Suprapubic skin (tissue), 4 donors: Measurements from ENCODE around the gene PPP1R3G. TPM values are rescaled to one million over a fixed set of nuclear protein-coding genes. Genes with fewer than 3 reads are reported as not detected.

Experiments used
- DNase-seq, 2 donors: peaks; one replicate each; pipeline ENCODE4 v3.0.0-alpha.2; 2019; ENCODE audit warnings: low spot score in 2 of 2
- H3K27ac ChIP-seq: fragments of 200-600 bp; sonication (generic); one replicate; pipeline ENCODE4 v1.5.1; 2019
- H3K27me3 ChIP-seq: fragments of 200-600 bp; sonication (generic); one replicate; pipeline ENCODE4 v1.5.1; 2019
- H3K36me3 ChIP-seq: fragments of 200-600 bp; sonication (generic); one replicate; pipeline ENCODE4 v1.5.1; 2019
- H3K4me1 ChIP-seq: fragments of 200-600 bp; sonication (generic); one replicate; pipeline ENCODE4 v1.5.1; 2019
- H3K4me3 ChIP-seq: fragments of 200-600 bp; sonication (generic); one replicate; pipeline ENCODE4 v1.5.1; 2019; ENCODE audit warnings: mild to moderate bottlenecking
- H3K9me3 ChIP-seq: fragments of 200-600 bp; sonication (generic); one replicate; pipeline ENCODE4 v1.5.1; 2019
- CTCF ChIP-seq, 2 donors: fragments of 200-600 bp in 1 of 2; fragments of 450-650 bp in 1 of 2; sonication (generic) in 1 of 2; IDR thresholded peaks; one replicate each; pipeline ENCODE4 v1.5.1; 2016 to 2019; ENCODE audit warnings: antibody characterized with exemption in 2 of 2, mild to moderate bottlenecking in 1 of 2, moderate library complexity in 1 of 2
- EP300 ChIP-seq: sonication (generic); formaldehyde crosslinking; IDR thresholded peaks from one replicate; pipeline ENCODE4 v1.6.1; 2017; ENCODE audit warnings: antibody characterized with exemption
- POLR2A ChIP-seq, 2 donors: fragments of 450-650 bp; IDR thresholded peaks; one replicate each; pipeline ENCODE4 v1.6.1; 2017; ENCODE audit warnings: antibody characterized with exemption in 2 of 2, mild to moderate bottlenecking in 2 of 2, moderate library complexity in 2 of 2
- POLR2AphosphoS5 ChIP-seq, 3 donors: sonication (generic); formaldehyde crosslinking; IDR thresholded peaks; one replicate each; pipeline ENCODE4 v1.6.1; 2017; ENCODE audit warnings: antibody characterized with exemption in 3 of 3
- WGBS: methylation state at CpG from one replicate; pipeline ENCODE4 v1.1.5; 2018; 5-methylcytosine and 5-hydroxymethylcytosine counted together
- total RNA-seq, 4 donors: library from RNA; depleted of rRNA; stranded (reverse); fragments of >200 nt; gene quantifications; one replicate each; pipeline ENCODE4 v1.1.0, GENCODE V29; 2016

PPP1R3G gene
- total RNA-seq, 4 donors from 2014 or later = 0.38 to 0.80 (median 0.67) TPM

GRCh38 chr6:5099537-5099936, 14.4 kb downstream of the PPP1R3G start:
- TF ChIP-seq POLR2AphosphoS5 (IDR thresholded peaks at IDR 0.05) (no peak), EP300 (no peak), CTCF (IDR thresholded peaks at IDR 0.05) (no peak), POLR2A (IDR thresholded peaks at IDR 0.05) (no peak)
- 96% methylated on average over 3 of the region's 3 CpGs for WGBS
- no peak overlapping the region for H3K27ac ChIP-seq

GRCh38 chr6:5100806-5101205, 15.7 kb downstream of the PPP1R3G start:
- TF ChIP-seq POLR2A (IDR thresholded peaks at IDR 0.05) = no peak
- no peak for TF ChIP-seq POLR2AphosphoS5 (IDR thresholded peaks at IDR 0.05)
- no peak for TF ChIP-seq CTCF (IDR thresholded peaks at IDR 0.05)
- TF ChIP-seq EP300 = no peak
- no peaks in the 10 kb centered on the region for H3K9me3 ChIP-seq
- H3K4me3 ChIP-seq = no peak overlapping the region
- 96% methylated on average over 7 of the region's 7 CpGs for WGBS
- no peak overlapping the region for H3K27ac ChIP-seq
- H3K27me3 ChIP-seq = no peaks in the 10 kb centered on the region
- no peaks in the 10 kb centered on the region for H3K4me1 ChIP-seq
- H3K36me3 ChIP-seq = no peaks in the 10 kb centered on the region
- DNase-seq = peak; percentile 18 to 35

More at GRCh38 chr6:5099537-5099936, 14.4 kb downstream of the PPP1R3G start:
- no peak overlapping the region for H3K4me3 ChIP-seq
- no peaks in the 10 kb centered on the region for H3K4me1 ChIP-seq
- no peaks in the 10 kb centered on the region for H3K36me3 ChIP-seq
- no peaks in the 10 kb centered on the region for H3K27me3 ChIP-seq
- H3K9me3 ChIP-seq = no peaks in the 10 kb centered on the region
- DNase-seq = peak; percentile 4 to 11

GRCh38 chr6:5102267-5102970, 17.3 kb downstream of the PPP1R3G start:
- WGBS = 89% methylated on average over 8 of the region's 8 CpGs

GRCh38 chr6:5103250-5103649, 18.1 kb downstream of the PPP1R3G start:
- no peak for TF ChIP-seq POLR2AphosphoS5 (IDR thresholded peaks at IDR 0.05)
- no peak for TF ChIP-seq POLR2A (IDR thresholded peaks at IDR 0.05)
- no peak for TF ChIP-seq CTCF (IDR thresholded peaks at IDR 0.05)
- TF ChIP-seq EP300 = no peak
- Histone ChIP-seq H3K4me3 (no peak overlapping the region), H3K36me3 (no peaks in the 10 kb centered on the region), H3K27ac (no peak overlapping the region), H3K4me1 (no peaks in the 10 kb centered on the region), H3K27me3 (no peaks in the 10 kb centered on the region), H3K9me3 (no peaks in the 10 kb centered on the region)
- 83% methylated on average over 8 of the region's 8 CpGs for WGBS
- DNase-seq = peak in 1 of 2 donors; percentile 35

More at GRCh38 chr6:5102267-5102970, 17.3 kb downstream of the PPP1R3G start:
- DNase-seq = peak; percentile 12 to 15
- Histone ChIP-seq H3K36me3 (no peaks in the 10 kb centered on the region), H3K9me3 (no peaks in the 10 kb centered on the region), H3K27me3 (no peaks in the 10 kb centered on the region), H3K4me1 (no peaks in the 10 kb centered on the region), H3K27ac (no peak overlapping the region), H3K4me3 (no peak overlapping the region)
- no peak for TF ChIP-seq POLR2AphosphoS5 (IDR thresholded peaks at IDR 0.05)
- no peak for TF ChIP-seq POLR2A (IDR thresholded peaks at IDR 0.05)
- no peak for TF ChIP-seq EP300
- TF ChIP-seq CTCF (IDR thresholded peaks at IDR 0.05) = no peak

GRCh38 chr6:5104667-5105066, 19.5 kb downstream of the PPP1R3G start:
- WGBS = 85% methylated on average over 6 of the region's 6 CpGs
- no peak for DNase-seq
- Histone ChIP-seq H3K4me1 (no peaks in the 10 kb centered on the region), H3K27me3 (no peaks in the 10 kb centered on the region), H3K4me3 (no peak overlapping the region), H3K27ac (no peak overlapping the region), H3K36me3 (no peaks in the 10 kb centered on the region), H3K9me3 (no peaks in the 10 kb centered on the region)
- TF ChIP-seq EP300 (no peak), POLR2AphosphoS5 (IDR thresholded peaks at IDR 0.05) (no peak), POLR2A (IDR thresholded peaks at IDR 0.05) (no peak), CTCF (IDR thresholded peaks at IDR 0.05) (no peak)
